Ovary (tissue), 3 donors: ENCODE measurements around the gene WRNIP1.

ENCODE experiments used
- CTCF ChIP-seq, 3 donors: fragments of 450-650 bp in 2 of 3; fragments of 200-600 bp in 1 of 3; IDR thresholded peaks; one replicate each; pipeline versions ENCODE4 v1.5.1 to v1.8.0; 2016 to 2022; ENCODE audit warnings: antibody characterized with exemption in 3 of 3, mild to moderate bottlenecking in 1 of 3
- EP300 ChIP-seq: sonication (generic); formaldehyde crosslinking; IDR thresholded peaks from one replicate; pipeline ENCODE4 v1.6.1; 2017; ENCODE audit warnings: antibody characterized with exemption
- POLR2A ChIP-seq: fragments of 450-650 bp; IDR thresholded peaks from one replicate; pipeline ENCODE4 v1.6.1; 2017; ENCODE audit warnings: antibody characterized with exemption, mild to moderate bottlenecking, moderate library complexity
- donor health status: DM: no; HTN: no; CAD: no.

GRCh38 chr6:2746557-2747061, 18.6 kb upstream of the WRNIP1 start:
- TF ChIP-seq CTCF (IDR thresholded peaks at IDR 0.05) (no peak), EP300 (no peak), POLR2A (no peak)
